NCI-H2196 (cell line): ENCODE results near the gene NFE2L2.
"Not testable (repeated sequence)": the region's sequence is repeated elsewhere in the genome, so short reads cannot be mapped to it uniquely, and the experiment has no call there.

Experiments
- DNase-seq: peaks from one replicate; lab custom pipeline; 2025; ENCODE audit not compliant: unreplicated experiment; lab: John Stamatoyannopoulos, UW

The NFE2L2 gene

GRCh38 chr2:177204417-177204816 is 60.1 kb downstream of the NFE2L2 start:
- no peak for DNase-seq

GRCh38 chr2:177201919-177202346 is 62.6 kb downstream of the NFE2L2 start:
- no peak for DNase-seq

- DNase-seq = not testable (repeated sequence)
These were observed 64.1 kb downstream of the NFE2L2 start for GRCh38 chr2:177200419-177200818.

GRCh38 chr2:177195194-177195593 is 69.3 kb downstream of the NFE2L2 start:
- DNase-seq = no peak

GRCh38 chr2:177193240-177193639 is 71.3 kb downstream of the NFE2L2 start:
- no peak for DNase-seq

GRCh38 chr2:177192788-177193187 is 71.7 kb downstream of the NFE2L2 start:
- DNase-seq = no peak

GRCh38 chr2:177190941-177191340 is 73.6 kb downstream of the NFE2L2 start:
- DNase-seq = no peak

- DNase-seq = no peak
These were observed 75.8 kb downstream of the NFE2L2 start for GRCh38 chr2:177188482-177189469.

GRCh38 chr2:177187631-177188312 is 76.8 kb downstream of the NFE2L2 start:
- no peak for DNase-seq

- not testable (repeated sequence) for DNase-seq
These were observed 78.5 kb downstream of the NFE2L2 start for GRCh38 chr2:177186038-177186437.

GRCh38 chr2:177184606-177185005 is 79.9 kb downstream of the NFE2L2 start:
- DNase-seq = no peak

GRCh38 chr2:177183860-177184259 is 80.7 kb downstream of the NFE2L2 start:
- DNase-seq = no peak
